NT2/D1 (cell line): ENCODE measurements around the gene TBC1D20.

ENCODE experiments used
- SUZ12 ChIP-seq: IDR thresholded peaks from 2 replicates; pipeline ENCODE4 v1.6.1; 2011; ENCODE audit not compliant: insufficient read length, insufficient read depth; ENCODE audit errors: extremely low read depth
- YY1 ChIP-seq: IDR thresholded peaks from 2 replicates; pipeline ENCODE4 v1.6.1; 2011; ENCODE audit not compliant: insufficient read length, insufficient read depth
- ZNF274 ChIP-seq: IDR thresholded peaks from 2 replicates; pipeline ENCODE4 v1.6.1; 2011; ENCODE audit warnings: mild to moderate bottlenecking, low read depth, low read length

DNA sequence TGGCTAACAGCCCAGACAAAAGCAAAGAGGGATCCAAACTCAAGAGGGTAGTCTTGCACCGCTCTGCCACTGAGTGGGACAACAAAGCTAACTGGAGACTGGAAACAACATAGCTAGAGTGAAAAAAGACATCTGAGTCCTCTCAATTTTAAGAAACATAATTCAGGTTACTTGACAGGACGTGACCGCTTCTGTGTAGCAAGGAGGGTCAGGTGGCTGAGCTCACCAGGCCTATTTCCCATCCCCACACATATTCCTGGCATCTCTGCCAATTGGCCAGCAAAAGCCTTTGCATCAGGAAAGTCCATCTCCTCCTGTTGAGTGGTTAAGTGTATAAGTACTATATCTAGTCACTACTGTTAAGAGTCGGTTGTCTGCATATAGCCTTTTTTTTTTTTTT lies 25.3 kb upstream of the TBC1D20 start:
- TF ChIP-seq SUZ12, result no peak
- TF ChIP-seq ZNF274, result no peak
- TF ChIP-seq YY1, result no peak
